A673 (cell line): ENCODE measurements around the gene SSNA1. TPM values are rescaled to one million over a fixed set of nuclear protein-coding genes. Genes with fewer than 3 reads are reported as not detected.

Experiments
- BruUV-seq: library from RNA; stranded (reverse); fragments of 400-500 nt; replicated peaks from 2 replicates; lab custom pipeline; 2021; lab: Mats Ljungman, UMichigan
- CTCF ChIA-PET: fragments of 300-600 bp; sonication (Branson Sonifier 250); formaldehyde crosslinking; loops from one replicate; lab custom pipeline; 2022; ENCODE audit warnings: antibody characterized with exemption; lab: Charles Lee
- POLR2A ChIA-PET: fragments of 300-600 bp; sonication (Branson Sonifier 250); formaldehyde crosslinking; loops from one replicate; lab custom pipeline; 2022; ENCODE audit warnings: antibody characterized with exemption; ENCODE audit not compliant: low non-redundant PET; lab: Charles Lee
- DNase-seq: peaks from one replicate; pipeline ENCODE4 v3.0.0-alpha.2; 2015; ENCODE audit warnings: low spot score
- H3K27ac ChIP-seq: fragments of 200-600 bp; sonication (generic); 2 replicates; pipeline ENCODE4 v1.5.1; 2016; ENCODE audit warnings: mixed run types, low read depth, mild to moderate bottlenecking, mixed read lengths, antibody characterized with exemption, low read length; ENCODE audit not compliant: poor library complexity, severe bottlenecking
- H3K27me3 ChIP-seq: fragments of 200-600 bp; sonication (generic); replicated peaks from 2 replicates; pipeline ENCODE4 v1.6.1; 2017; ENCODE audit warnings: mixed run types, low read depth, mild to moderate bottlenecking, mixed read lengths, antibody characterized with exemption, low read length; ENCODE audit not compliant: insufficient read depth, poor library complexity
- H3K36me3 ChIP-seq: fragments of 200-600 bp; sonication (generic); 2 replicates; pipeline ENCODE4 v1.6.1; 2016; ENCODE audit warnings: mixed run types, mild to moderate bottlenecking, mixed read lengths, antibody characterized with exemption, low read length; ENCODE audit not compliant: insufficient read depth, poor library complexity, severe bottlenecking
- H3K4me1 ChIP-seq: fragments of 200-600 bp; sonication (generic); 2 replicates; pipeline ENCODE4 v1.6.1; 2017; ENCODE audit warnings: mixed run types, mild to moderate bottlenecking, mixed read lengths, antibody characterized with exemption, low read length; ENCODE audit not compliant: insufficient read depth, poor library complexity, severe bottlenecking
- H3K4me3 ChIP-seq: fragments of 200-600 bp; sonication (generic); 2 replicates; pipeline ENCODE4 v1.5.1; 2016; ENCODE audit warnings: low read depth, mixed run types, mild to moderate bottlenecking, mixed read lengths, low read length; ENCODE audit not compliant: poor library complexity, severe bottlenecking
- H3K9me3 ChIP-seq: fragments of 200-600 bp; sonication (generic); 2 replicates; pipeline ENCODE4 v1.6.1; 2016; ENCODE audit warnings: mixed run types, low read depth, mild to moderate bottlenecking, mixed read lengths, antibody characterized with exemption, low read length; ENCODE audit not compliant: poor library complexity, severe bottlenecking
- EZH2 ChIP-seq: fragments of 200-600 bp; sonication (generic); IDR thresholded peaks from 2 replicates; pipeline ENCODE4 v1.6.1; 2017; ENCODE audit warnings: borderline replicate concordance, low read depth, mild to moderate bottlenecking, mixed read lengths, antibody characterized with exemption, low read length; ENCODE audit not compliant: poor library complexity, severe bottlenecking
- intact Hi-C: fragments of 100-400 bp; cut with micrococcal nuclease; formaldehyde crosslinking; loops from one replicate; pipeline ENCODE4 v1.10.0; 2022; ENCODE audit not compliant: unreplicated experiment
- total RNA-seq: library from RNA; stranded (reverse); gene quantifications from 2 replicates; pipeline ENCODE4 v1.2.3, GENCODE V29; 2021
- TF ChIP-seq, protein P1 (sequence below): fragments of 300-800, 200-600 bp; sonication (generic); conservative IDR thresholded peaks from 2 replicates; pipeline ENCODE4 v1.5.1; 2017; ENCODE audit warnings: low read depth, mild to moderate bottlenecking, antibody characterized with exemption, low read length, moderate library complexity, mixed read lengths

SSNA1 gene
- total RNA-seq, 1 experiment from 2014 or later, result 87.3 TPM

DNA sequence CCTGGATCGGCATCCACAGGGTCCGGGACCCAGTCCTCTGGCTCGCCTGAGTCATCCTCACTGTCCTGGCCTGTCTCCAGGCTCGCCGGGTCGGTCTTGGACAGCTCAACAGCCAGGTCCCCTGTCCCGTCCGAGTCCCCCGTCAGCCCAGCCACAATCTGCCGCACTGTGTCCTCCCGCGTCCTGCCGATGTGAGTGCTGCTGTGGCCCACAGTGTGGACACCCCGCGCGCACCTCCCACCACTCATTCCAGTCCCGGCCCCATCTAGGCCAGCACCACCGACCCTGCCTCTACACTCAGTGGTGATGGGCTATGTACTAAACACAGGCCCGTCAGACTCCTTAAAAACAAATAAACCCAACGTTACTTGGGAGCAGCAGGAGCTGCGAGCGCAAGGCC is 6.8 kb upstream of the SSNA1 start:
- Histone ChIP-seq H3K27ac (no peak overlapping the region), H3K4me1 (no peaks in the 10 kb centered on the region), H3K4me3 (no peak overlapping the region), H3K36me3 (peaks cover 7% of the 10 kb centered on the region), H3K27me3 (no peaks in the 10 kb centered on the region), H3K9me3 (no peaks in the 10 kb centered on the region)
- ChIA-PET POLR2A (no interaction called here), CTCF (interaction anchor here (0.6 kb wide), 1 partner anchor 38 kb away, joined by 4 read pairs; no protein-coding TSS in a partner anchor)
- intact Hi-C loops, result no loop called here
- TF ChIP-seq, protein P1, sequence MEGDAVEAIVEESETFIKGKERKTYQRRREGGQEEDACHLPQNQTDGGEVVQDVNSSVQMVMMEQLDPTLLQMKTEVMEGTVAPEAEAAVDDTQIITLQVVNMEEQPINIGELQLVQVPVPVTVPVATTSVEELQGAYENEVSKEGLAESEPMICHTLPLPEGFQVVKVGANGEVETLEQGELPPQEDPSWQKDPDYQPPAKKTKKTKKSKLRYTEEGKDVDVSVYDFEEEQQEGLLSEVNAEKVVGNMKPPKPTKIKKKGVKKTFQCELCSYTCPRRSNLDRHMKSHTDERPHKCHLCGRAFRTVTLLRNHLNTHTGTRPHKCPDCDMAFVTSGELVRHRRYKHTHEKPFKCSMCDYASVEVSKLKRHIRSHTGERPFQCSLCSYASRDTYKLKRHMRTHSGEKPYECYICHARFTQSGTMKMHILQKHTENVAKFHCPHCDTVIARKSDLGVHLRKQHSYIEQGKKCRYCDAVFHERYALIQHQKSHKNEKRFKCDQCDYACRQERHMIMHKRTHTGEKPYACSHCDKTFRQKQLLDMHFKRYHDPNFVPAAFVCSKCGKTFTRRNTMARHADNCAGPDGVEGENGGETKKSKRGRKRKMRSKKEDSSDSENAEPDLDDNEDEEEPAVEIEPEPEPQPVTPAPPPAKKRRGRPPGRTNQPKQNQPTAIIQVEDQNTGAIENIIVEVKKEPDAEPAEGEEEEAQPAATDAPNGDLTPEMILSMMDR, result no peak
- TF ChIP-seq EZH2, result no peak
- DNase-seq, result no peak
- no TSS peak for BruUV-seq

DNA sequence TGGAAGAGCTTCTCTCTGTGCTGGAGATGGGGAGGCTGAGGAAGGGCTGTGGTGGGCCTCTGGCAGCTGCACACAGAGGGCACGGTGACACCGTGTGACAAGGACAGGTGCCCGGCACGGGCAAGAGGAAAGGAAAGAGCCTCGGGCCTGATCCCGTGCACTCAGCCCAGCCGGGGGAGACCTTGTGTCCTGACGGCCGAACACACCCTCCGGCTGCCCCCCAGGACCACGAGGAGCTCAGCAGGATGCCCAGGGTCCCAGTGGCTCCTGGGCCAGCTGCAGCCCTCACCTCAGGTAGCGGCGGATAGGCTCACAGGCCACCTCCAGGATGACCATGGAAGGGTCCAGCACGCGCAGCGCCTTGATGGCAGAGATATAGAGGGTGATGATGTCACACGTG is 5.6 kb upstream of the SSNA1 start:
- Histone ChIP-seq H3K36me3 (peaks cover 7% of the 10 kb centered on the region), H3K4me1 (peaks cover 7% of the 10 kb centered on the region), H3K4me3 (no peak overlapping the region), H3K27me3 (no peaks in the 10 kb centered on the region), H3K9me3 (no peaks in the 10 kb centered on the region), H3K27ac (no peak overlapping the region)
- ChIA-PET POLR2A (no interaction called here), CTCF (no interaction called here)
- TF ChIP-seq EZH2, result no peak
- TF ChIP-seq, protein P1, result no peak
- intact Hi-C loops, result no loop called here
- no peak for DNase-seq
- BruUV-seq, result no TSS peak

DNA sequence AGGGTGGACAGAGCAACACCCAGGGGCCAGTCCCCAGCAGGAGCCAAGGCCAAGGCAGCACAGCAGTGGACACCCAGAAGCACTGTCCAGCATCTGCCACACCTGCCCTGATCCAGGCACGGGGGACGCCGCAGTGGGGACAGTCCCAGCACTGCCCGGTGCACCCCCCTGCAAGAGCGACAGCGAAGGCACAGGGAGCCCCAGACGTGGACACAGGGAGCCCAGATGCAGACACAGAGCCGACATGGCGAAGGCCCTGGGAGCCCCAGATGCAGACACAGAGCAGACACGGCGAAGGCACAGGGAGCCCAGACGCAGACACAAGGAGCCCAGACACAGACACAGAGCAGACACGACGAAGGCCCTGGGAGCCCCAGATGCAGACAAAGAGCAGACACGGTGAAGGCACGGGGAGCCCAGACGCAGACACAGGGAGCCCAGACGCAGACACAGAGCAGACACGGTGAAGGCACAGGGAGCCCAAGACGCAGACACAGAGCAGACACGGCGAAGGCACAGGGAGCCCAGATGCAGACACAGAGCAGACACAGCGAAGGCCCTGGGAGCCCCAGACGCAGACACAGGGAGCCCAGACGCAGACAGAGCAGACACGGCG is 4.4 kb upstream of the SSNA1 start:
- Histone ChIP-seq H3K9me3 (no peaks in the 10 kb centered on the region), H3K36me3 (peaks cover 7% of the 10 kb centered on the region), H3K27ac (no peak overlapping the region), H3K27me3 (no peaks in the 10 kb centered on the region), H3K4me3 (no peak overlapping the region), H3K4me1 (peaks cover 7% of the 10 kb centered on the region)
- DNase-seq, result no peak
- ChIA-PET CTCF (no interaction called here), POLR2A (no interaction called here)
- no TSS peak for BruUV-seq
- intact Hi-C loops, result no loop called here
- no peak for TF ChIP-seq EZH2
- TF ChIP-seq, protein P1, result no peak
